MM.1S (cell line): Measurements from ENCODE around the gene RND3.

Source experiments
- DNase-seq: peaks from one replicate; pipeline ENCODE4 v3.0.0-alpha.2; 2015
- H2AFZ ChIP-seq: fragments of 300-600 bp; sonication (generic); 2 replicates; pipeline ENCODE4 v1.6.0; 2016; ENCODE audit warnings: antibody characterized with exemption, low read length
- H3F3A ChIP-seq: fragments of 300-600 bp; sonication (generic); 2 replicates; pipeline ENCODE4 v1.6.1; 2016; ENCODE audit warnings: mild to moderate bottlenecking, antibody characterized with exemption, low read length, moderate library complexity, mixed read lengths; ENCODE audit not compliant: insufficient read depth
- H3K27ac ChIP-seq: fragments of 300-600 bp; sonication (generic); 2 replicates; pipeline ENCODE4 v1.5.1; 2016; ENCODE audit warnings: mild to moderate bottlenecking, low read length
- H3K27me3 ChIP-seq: fragments of 300-600 bp; sonication (generic); replicated peaks from 2 replicates; pipeline ENCODE4 v1.6.0; 2016; ENCODE audit warnings: low read length; ENCODE audit not compliant: insufficient read depth
- H3K36me3 ChIP-seq: fragments of 300-600 bp; sonication (generic); replicated peaks from 2 replicates; pipeline ENCODE4 v1.6.1; 2016; ENCODE audit warnings: mild to moderate bottlenecking, low read length, mixed read lengths; ENCODE audit not compliant: insufficient read depth
- H3K4me1 ChIP-seq: fragments of 300-600 bp; sonication (generic); 2 replicates; pipeline ENCODE4 v1.6.1; 2016; ENCODE audit warnings: low read length, mixed read lengths
- H3K4me2 ChIP-seq: fragments of 300-600 bp; sonication (generic); 2 replicates; pipeline ENCODE4 v1.6.0; 2016; ENCODE audit warnings: low read depth, low read length
- H3K4me3 ChIP-seq: fragments of 300-600 bp; sonication (generic); 2 replicates; pipeline ENCODE4 v1.5.1; 2016; ENCODE audit warnings: low read length, mixed read lengths
- H3K79me2 ChIP-seq: fragments of 300-600 bp; sonication (generic); 2 replicates; pipeline ENCODE4 v1.6.1; 2016; ENCODE audit warnings: mixed run types, low read length, mixed read lengths
- H3K9ac ChIP-seq: fragments of 300-600 bp; sonication (generic); 2 replicates; pipeline ENCODE4 v1.6.1; 2016; ENCODE audit warnings: low read length, mixed read lengths
- H3K9me2 ChIP-seq: fragments of 300-600 bp; sonication (generic); replicated peaks from 2 replicates; pipeline ENCODE4 v1.6.1; 2016; ENCODE audit warnings: mild to moderate bottlenecking, low read length, mixed read lengths; ENCODE audit not compliant: insufficient read depth
- H3K9me3 ChIP-seq: fragments of 300-600 bp; sonication (generic); replicated peaks from 2 replicates; pipeline ENCODE4 v1.6.1; 2016; ENCODE audit warnings: mild to moderate bottlenecking, low read length, mixed read lengths; ENCODE audit not compliant: insufficient read depth
- H4K20me1 ChIP-seq: fragments of 300-600 bp; sonication (generic); 2 replicates; pipeline ENCODE4 v1.6.1; 2016; ENCODE audit warnings: mild to moderate bottlenecking, low read length, moderate library complexity, mixed read lengths; ENCODE audit not compliant: insufficient read depth
- CTCF ChIP-seq: fragments of 300-600 bp; sonication (generic); IDR thresholded peaks from 2 replicates; pipeline ENCODE4 v1.5.1; 2016; ENCODE audit warnings: antibody characterized with exemption, low read length, mixed read lengths
- EZH2 ChIP-seq: fragments of 300-600 bp; sonication (generic); optimal IDR thresholded peaks from 2 replicates; pipeline ENCODE3; 2017; ENCODE audit warnings: low read depth, mild to moderate bottlenecking, antibody characterized with exemption, low read length, mixed read lengths
- EZH2phosphoT487 ChIP-seq: fragments of 300-600 bp; sonication (generic); IDR thresholded peaks from 2 replicates; pipeline ENCODE4 v1.6.1; 2018; ENCODE audit warnings: antibody characterized with exemption, low read length

The RND3 gene

GRCh38 chr2:150441784-150442183 lies 45.7 kb downstream of the RND3 start:
- TF ChIP-seq EZH2phosphoT487 (no peak), CTCF (no peak), EZH2 (no peak)
- no peaks in the 10 kb centered on the region for H3K27me3 ChIP-seq
- no peaks in the 10 kb centered on the region for H3F3A ChIP-seq
- H3K79me2 ChIP-seq = no peaks in the 10 kb centered on the region
- H3K9me2 ChIP-seq = no peaks in the 10 kb centered on the region
- no peak for DNase-seq
- H3K4me1 ChIP-seq = no peaks in the 10 kb centered on the region
- no peak overlapping the region for H3K4me3 ChIP-seq
- H3K9me3 ChIP-seq = no peaks in the 10 kb centered on the region
- no peak overlapping the region for H3K9ac ChIP-seq
- no peaks in the 10 kb centered on the region for H4K20me1 ChIP-seq
- no peak overlapping the region for H3K27ac ChIP-seq
- H2AFZ ChIP-seq = no peak overlapping the region
- no peak overlapping the region for H3K4me2 ChIP-seq
- no peaks in the 10 kb centered on the region for H3K36me3 ChIP-seq

GRCh38 chr2:150441226-150441625 lies 46.2 kb downstream of the RND3 start:
- H3K4me1 ChIP-seq = no peaks in the 10 kb centered on the region
- no peak for TF ChIP-seq EZH2
- no peak for TF ChIP-seq CTCF
- no peak for TF ChIP-seq EZH2phosphoT487
- H2AFZ ChIP-seq = no peak overlapping the region
- no peaks in the 10 kb centered on the region for H3K36me3 ChIP-seq
- no peaks in the 10 kb centered on the region for H3K79me2 ChIP-seq
- H3K27me3 ChIP-seq = no peaks in the 10 kb centered on the region
- H3K4me3 ChIP-seq = no peak overlapping the region
- no peaks in the 10 kb centered on the region for H3F3A ChIP-seq
- H4K20me1 ChIP-seq = no peaks in the 10 kb centered on the region
- DNase-seq = no peak
- H3K27ac ChIP-seq = no peak overlapping the region
- H3K9me3 ChIP-seq = no peaks in the 10 kb centered on the region
- no peak overlapping the region for H3K4me2 ChIP-seq
- no peaks in the 10 kb centered on the region for H3K9me2 ChIP-seq
- no peak overlapping the region for H3K9ac ChIP-seq

DNA sequence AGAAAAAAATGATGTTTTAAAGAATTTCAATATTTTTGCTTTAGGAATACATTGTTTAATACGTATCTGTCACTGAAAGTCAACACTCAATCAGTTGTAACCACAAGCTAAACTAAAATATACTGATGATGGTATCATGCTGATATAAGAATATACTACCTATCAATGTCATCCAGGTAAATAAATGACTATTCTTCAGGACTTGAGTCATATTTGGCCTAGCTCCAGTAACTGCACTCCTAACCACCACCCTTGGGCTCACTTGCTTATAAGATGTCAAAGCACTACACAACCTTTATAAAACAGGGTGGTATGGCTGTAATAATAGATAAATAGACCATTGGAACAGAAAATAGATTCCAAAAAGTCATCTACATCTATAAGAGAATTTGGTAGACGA lies 48.8 kb downstream of the RND3 start:
- Histone ChIP-seq H3K27ac (no peak overlapping the region), H3K4me2 (no peak overlapping the region), H4K20me1 (no peaks in the 10 kb centered on the region), H2AFZ (no peak overlapping the region), H3K36me3 (no peaks in the 10 kb centered on the region), H3K9me2 (no peaks in the 10 kb centered on the region), H3K4me1 (no peaks in the 10 kb centered on the region), H3K4me3 (no peak overlapping the region), H3F3A (no peaks in the 10 kb centered on the region), H3K79me2 (no peaks in the 10 kb centered on the region), H3K9ac (no peak overlapping the region), H3K27me3 (no peaks in the 10 kb centered on the region), H3K9me3 (no peaks in the 10 kb centered on the region)
- no peak for DNase-seq
- TF ChIP-seq EZH2 = no peak
- TF ChIP-seq EZH2phosphoT487 = no peak
- TF ChIP-seq CTCF = no peak
